Subcutaneous adipose tissue (tissue), 4 donors: ENCODE data around the gene SMG6. TPM values are rescaled to one million over a fixed set of nuclear protein-coding genes. Genes with fewer than 3 reads are reported as not detected.

Source experiments
- CTCF ChIP-seq: fragments of 450-650 bp; IDR thresholded peaks from one replicate; pipeline ENCODE4 v1.5.1; 2016; ENCODE audit warnings: low read depth, mild to moderate bottlenecking, control low read depth, antibody characterized with exemption, moderate library complexity
- total RNA-seq, 4 donors: library from RNA; depleted of rRNA; stranded (reverse); fragments of >200 nt; gene quantifications; one replicate each; pipeline ENCODE4 v1.1.0, GENCODE V29; 2016

Gene SMG6
- total RNA-seq, 4 donors from 2014 or later, result 14.5 to 50.7 (median 19.4) TPM

GRCh38 chr17:2157081-2157480 is 146.5 kb downstream of the SMG6 start:
- no peak for TF ChIP-seq CTCF

GRCh38 chr17:2156666-2157065 is 146.9 kb downstream of the SMG6 start:
- no peak for TF ChIP-seq CTCF

GRCh38 chr17:2155573-2155972 is 148.0 kb downstream of the SMG6 start:
- no peak for TF ChIP-seq CTCF

- no peak for TF ChIP-seq CTCF
Measured at GRCh38 chr17:2151358-2152033, 152.1 kb downstream of the SMG6 start.

- TF ChIP-seq CTCF, result no peak
Measured at GRCh38 chr17:2150806-2151205, 152.8 kb downstream of the SMG6 start.

- TF ChIP-seq CTCF, result no peak
Measured at GRCh38 chr17:2149934-2150333, 153.7 kb downstream of the SMG6 start.

- TF ChIP-seq CTCF, result no peak
Measured at GRCh38 chr17:2146132-2146871, 157.3 kb downstream of the SMG6 start.
